GM18868 (cell line): ENCODE measurements around the gene NHLH2.

ENCODE experiments used
- ATAC-seq: cut with Tn5 transposase; IDR thresholded peaks from one replicate; pipeline ENCODE4 v1.9.1; 2021; ENCODE audit warnings: mild to moderate bottlenecking, moderate library complexity; ENCODE audit not compliant: unreplicated experiment

The NHLH2 gene

GRCh38 chr1:115838431-115839028, 2.4 kb downstream of the NHLH2 start:
- no peak for ATAC-seq

GRCh38 chr1:115837740-115838421, 3.0 kb downstream of the NHLH2 start:
- ATAC-seq = no peak

- ATAC-seq = no peak
Measured at GRCh38 chr1:115837341-115837739, 3.6 kb downstream of the NHLH2 start.

GRCh38 chr1:115833856-115834255, 7.1 kb downstream of the NHLH2 start:
- ATAC-seq = no peak

- ATAC-seq = no peak
Measured at GRCh38 chr1:115832651-115833050, 8.3 kb downstream of the NHLH2 start.

GRCh38 chr1:115830963-115831362, 10.0 kb downstream of the NHLH2 start:
- ATAC-seq = no peak

- ATAC-seq = no peak
Measured at GRCh38 chr1:115829947-115830346, 11.0 kb downstream of the NHLH2 start.

- ATAC-seq = no peak
Measured at GRCh38 chr1:115829023-115829674, 11.8 kb downstream of the NHLH2 start.

GRCh38 chr1:115828101-115829022, 12.6 kb downstream of the NHLH2 start:
- no peak for ATAC-seq

GRCh38 chr1:115827452-115828044, 13.4 kb downstream of the NHLH2 start:
- ATAC-seq = no peak

- no peak for ATAC-seq
Measured at GRCh38 chr1:115826628-115827027, 14.3 kb downstream of the NHLH2 start.

- ATAC-seq = no peak
Measured at GRCh38 chr1:115822117-115822516, 18.8 kb downstream of the NHLH2 start.

GRCh38 chr1:115815694-115816093, 25.2 kb downstream of the NHLH2 start:
- ATAC-seq = no peak

- ATAC-seq = no peak
Measured at GRCh38 chr1:115814685-115815398, 26.1 kb downstream of the NHLH2 start.

- no peak for ATAC-seq
Measured at GRCh38 chr1:115813727-115814126, 27.2 kb downstream of the NHLH2 start.

- ATAC-seq = no peak
Measured at GRCh38 chr1:115811140-115811828, 29.6 kb downstream of the NHLH2 start.

- ATAC-seq = no peak
Measured at GRCh38 chr1:115810609-115811008, 30.3 kb downstream of the NHLH2 start.

GRCh38 chr1:115809847-115810246, 31.1 kb downstream of the NHLH2 start:
- ATAC-seq = no peak

GRCh38 chr1:115809076-115809475, 31.9 kb downstream of the NHLH2 start:
- no peak for ATAC-seq

- ATAC-seq = peak; percentile 60
Measured at GRCh38 chr1:115807723-115808122, 33.2 kb downstream of the NHLH2 start.
